SJCRH30 (cell line): ENCODE measurements around the gene KRTAP5-8. TPM values are rescaled to one million over a fixed set of nuclear protein-coding genes. Genes with fewer than 3 reads are reported as not detected.

ENCODE experiments used
- DNase-seq, 2 experiments: peaks; one replicate each; pipeline ENCODE4 v3.0.0-alpha.2; 2015 to 2020
- H3K27ac ChIP-seq: fragments of 250-450 bp; sonication (Bioruptor Pico); 2 replicates; pipeline ENCODE4 v1.5.1; 2020; ENCODE audit warnings: mild to moderate bottlenecking, moderate library complexity
- H3K27me3 ChIP-seq: fragments of 250-450 bp; sonication (Bioruptor Pico); 2 replicates; pipeline ENCODE4 v1.5.1; 2020; ENCODE audit warnings: mild to moderate bottlenecking, moderate library complexity
- H3K36me3 ChIP-seq: fragments of 250-450 bp; sonication (Bioruptor Pico); 2 replicates; pipeline ENCODE4 v1.5.1; 2020; ENCODE audit warnings: mild to moderate bottlenecking, moderate library complexity
- H3K4me1 ChIP-seq: fragments of 250-450 bp; sonication (Bioruptor Pico); 2 replicates; pipeline ENCODE4 v1.5.1; 2020; ENCODE audit warnings: mild to moderate bottlenecking, moderate library complexity
- H3K4me3 ChIP-seq: fragments of 250-450 bp; sonication (Bioruptor Pico); 2 replicates; pipeline ENCODE4 v1.5.1; 2020; ENCODE audit warnings: mild to moderate bottlenecking, moderate library complexity
- H3K9me3 ChIP-seq: fragments of 250-450 bp; sonication (Bioruptor Pico); replicated peaks from 2 replicates; pipeline ENCODE4 v1.5.1; 2020; ENCODE audit warnings: mild to moderate bottlenecking, moderate library complexity
- total RNA-seq: library from RNA; depleted of rRNA; stranded (reverse); fragments of >200 nt; shearing (Covaris generic); gene quantifications from 2 replicates; pipeline ENCODE4 v1.2.3, GENCODE V29; 2014

The KRTAP5-8 gene
- total RNA-seq, 1 experiment from 2014 or later: not detected

GRCh38 chr11:71544525-71545214 lies 6.8 kb downstream of the KRTAP5-8 start:
- Histone ChIP-seq H3K27ac (no peak overlapping the region), H3K27me3 (no peaks in the 10 kb centered on the region), H3K9me3 (no peaks in the 10 kb centered on the region), H3K4me3 (no peak overlapping the region), H3K4me1 (no peaks in the 10 kb centered on the region), H3K36me3 (no peaks in the 10 kb centered on the region)
- DNase-seq: no peak

- Histone ChIP-seq H3K9me3 (no peaks in the 10 kb centered on the region), H3K27ac (no peak overlapping the region)
- DNase-seq: no peak
Observed at GRCh38 chr11:71545405-71545966, 7.7 kb downstream of the KRTAP5-8 start.

GRCh38 chr11:71548120-71548519 lies 10.3 kb downstream of the KRTAP5-8 start, which contains the start of gene KRTAP5-9:
Gene KRTAP5-9, plus strand, starts transcription at chr11:71548420. Its CDS starts 238 bp downstream, at chr11:71548658.
- Histone ChIP-seq H3K27me3 (no peaks in the 10 kb centered on the region), H3K27ac (no peak within 1 kb of the TSS), H3K4me1 (no peaks in the 10 kb centered on the region), H3K4me3 (no peak within 1 kb of the TSS), H3K36me3 (no peaks in the 10 kb centered on the region), H3K9me3 (no peaks in the 10 kb centered on the region)
- DNase-seq: no peak

More at GRCh38 chr11:71545405-71545966, 7.7 kb downstream of the KRTAP5-8 start:
- no peaks in the 10 kb centered on the region for H3K36me3 ChIP-seq
- H3K27me3 ChIP-seq: no peaks in the 10 kb centered on the region
- H3K4me3 ChIP-seq: no peak overlapping the region
- H3K4me1 ChIP-seq: no peaks in the 10 kb centered on the region

- H3K4me1 ChIP-seq: no peaks in the 10 kb centered on the region
- no peaks in the 10 kb centered on the region for H3K9me3 ChIP-seq
- H3K4me3 ChIP-seq: no peak overlapping the region
- H3K27ac ChIP-seq: no peak overlapping the region
- H3K27me3 ChIP-seq: no peaks in the 10 kb centered on the region
- H3K36me3 ChIP-seq: no peaks in the 10 kb centered on the region
- peak in 1 of 2 experiments; percentile 9 for DNase-seq
Observed at GRCh38 chr11:71548716-71549151, 10.9 kb downstream of the KRTAP5-8 start.

- Histone ChIP-seq H3K4me1 (no peaks in the 10 kb centered on the region), H3K36me3 (no peaks in the 10 kb centered on the region), H3K9me3 (no peaks in the 10 kb centered on the region), H3K27ac (no peak overlapping the region), H3K4me3 (no peak overlapping the region), H3K27me3 (no peaks in the 10 kb centered on the region)
- DNase-seq: no peak
Observed at GRCh38 chr11:71551711-71552110, 13.9 kb downstream of the KRTAP5-8 start.

- DNase-seq: no peak
- no peak overlapping the region for H3K27ac ChIP-seq
- H3K36me3 ChIP-seq: no peaks in the 10 kb centered on the region
- no peaks in the 10 kb centered on the region for H3K9me3 ChIP-seq
- no peaks in the 10 kb centered on the region for H3K4me1 ChIP-seq
- no peak overlapping the region for H3K4me3 ChIP-seq
- H3K27me3 ChIP-seq: no peaks in the 10 kb centered on the region
Observed at GRCh38 chr11:71554996-71555395, 17.2 kb downstream of the KRTAP5-8 start.

GRCh38 chr11:71555508-71555907 lies 17.7 kb downstream of the KRTAP5-8 start:
- no peak overlapping the region for H3K4me3 ChIP-seq
- H3K27ac ChIP-seq: no peak overlapping the region
- H3K4me1 ChIP-seq: no peaks in the 10 kb centered on the region
- no peaks in the 10 kb centered on the region for H3K9me3 ChIP-seq
- DNase-seq: no peak
- H3K27me3 ChIP-seq: no peaks in the 10 kb centered on the region
- H3K36me3 ChIP-seq: no peaks in the 10 kb centered on the region

GRCh38 chr11:71556018-71556417 lies 18.2 kb downstream of the KRTAP5-8 start:
- Histone ChIP-seq H3K27me3 (no peaks in the 10 kb centered on the region), H3K36me3 (no peaks in the 10 kb centered on the region), H3K4me1 (no peaks in the 10 kb centered on the region), H3K9me3 (no peaks in the 10 kb centered on the region), H3K4me3 (no peak overlapping the region), H3K27ac (no peak overlapping the region)
- DNase-seq: no peak

- no peaks in the 10 kb centered on the region for H3K27me3 ChIP-seq
- no peaks in the 10 kb centered on the region for H3K36me3 ChIP-seq
- no peaks in the 10 kb centered on the region for H3K9me3 ChIP-seq
- no peak overlapping the region for H3K4me3 ChIP-seq
- no peaks in the 10 kb centered on the region for H3K4me1 ChIP-seq
- no peak for DNase-seq
- H3K27ac ChIP-seq: no peak overlapping the region
Observed at GRCh38 chr11:71557257-71557656, 19.4 kb downstream of the KRTAP5-8 start.

GRCh38 chr11:71558996-71559395 lies 21.2 kb downstream of the KRTAP5-8 start:
- H3K9me3 ChIP-seq: no peaks in the 10 kb centered on the region
- H3K27me3 ChIP-seq: no peaks in the 10 kb centered on the region
- H3K4me3 ChIP-seq: no peak overlapping the region
- no peak overlapping the region for H3K27ac ChIP-seq
- no peak for DNase-seq
- no peaks in the 10 kb centered on the region for H3K4me1 ChIP-seq
- no peaks in the 10 kb centered on the region for H3K36me3 ChIP-seq

GRCh38 chr11:71562120-71562519 lies 24.3 kb downstream of the KRTAP5-8 start:
- Histone ChIP-seq H3K4me1 (no peaks in the 10 kb centered on the region), H3K27me3 (no peaks in the 10 kb centered on the region), H3K4me3 (no peak overlapping the region), H3K27ac (no peak overlapping the region), H3K9me3 (no peaks in the 10 kb centered on the region), H3K36me3 (no peaks in the 10 kb centered on the region)
- DNase-seq: no peak

GRCh38 chr11:71563406-71563805 lies 25.6 kb downstream of the KRTAP5-8 start:
- Histone ChIP-seq H3K27ac (no peak overlapping the region), H3K4me3 (no peak overlapping the region), H3K27me3 (no peaks in the 10 kb centered on the region), H3K36me3 (no peaks in the 10 kb centered on the region), H3K9me3 (no peaks in the 10 kb centered on the region), H3K4me1 (no peaks in the 10 kb centered on the region)
- peak; percentile 22 to 48 for DNase-seq

- no peak overlapping the region for H3K27ac ChIP-seq
- no peaks in the 10 kb centered on the region for H3K27me3 ChIP-seq
- H3K4me3 ChIP-seq: no peak overlapping the region
- no peaks in the 10 kb centered on the region for H3K4me1 ChIP-seq
- no peaks in the 10 kb centered on the region for H3K36me3 ChIP-seq
- H3K9me3 ChIP-seq: no peaks in the 10 kb centered on the region
- DNase-seq: no peak
Observed at GRCh38 chr11:71564430-71564829, 26.6 kb downstream of the KRTAP5-8 start.

- H3K27me3 ChIP-seq: no peaks in the 10 kb centered on the region
- no peak within 1 kb of the TSS for H3K4me3 ChIP-seq
- H3K27ac ChIP-seq: no peak within 1 kb of the TSS
- no peaks in the 10 kb centered on the region for H3K36me3 ChIP-seq
- no peak for DNase-seq
- H3K9me3 ChIP-seq: no peaks in the 10 kb centered on the region
- no peaks in the 10 kb centered on the region for H3K4me1 ChIP-seq
Observed at GRCh38 chr11:71565263-71565662, 27.4 kb downstream of the KRTAP5-8 start, which contains the start of gene KRTAP5-10. Gene KRTAP5-10, plus strand, starts transcription at chr11:71565563. Its CDS starts 25 bp downstream, at chr11:71565588.

GRCh38 chr11:71566081-71566620 lies 28.3 kb downstream of the KRTAP5-8 start:
- Histone ChIP-seq H3K36me3 (no peaks in the 10 kb centered on the region), H3K4me3 (no peak overlapping the region), H3K27me3 (no peaks in the 10 kb centered on the region), H3K9me3 (no peaks in the 10 kb centered on the region), H3K4me1 (no peaks in the 10 kb centered on the region), H3K27ac (no peak overlapping the region)
- no peak for DNase-seq
